Measurements from ENCODE around the gene RFNG. TPM values are rescaled to one million over a fixed set of nuclear protein-coding genes. Genes with fewer than 3 reads are reported as not detected.

Gene RFNG
- total and polyA plus RNA-seq, 2 of the 13 experiments (the other 11 are each of a cell fraction or from before 2014, with no cell fraction given) = 61.4 to 64.0 TPM

DNA sequence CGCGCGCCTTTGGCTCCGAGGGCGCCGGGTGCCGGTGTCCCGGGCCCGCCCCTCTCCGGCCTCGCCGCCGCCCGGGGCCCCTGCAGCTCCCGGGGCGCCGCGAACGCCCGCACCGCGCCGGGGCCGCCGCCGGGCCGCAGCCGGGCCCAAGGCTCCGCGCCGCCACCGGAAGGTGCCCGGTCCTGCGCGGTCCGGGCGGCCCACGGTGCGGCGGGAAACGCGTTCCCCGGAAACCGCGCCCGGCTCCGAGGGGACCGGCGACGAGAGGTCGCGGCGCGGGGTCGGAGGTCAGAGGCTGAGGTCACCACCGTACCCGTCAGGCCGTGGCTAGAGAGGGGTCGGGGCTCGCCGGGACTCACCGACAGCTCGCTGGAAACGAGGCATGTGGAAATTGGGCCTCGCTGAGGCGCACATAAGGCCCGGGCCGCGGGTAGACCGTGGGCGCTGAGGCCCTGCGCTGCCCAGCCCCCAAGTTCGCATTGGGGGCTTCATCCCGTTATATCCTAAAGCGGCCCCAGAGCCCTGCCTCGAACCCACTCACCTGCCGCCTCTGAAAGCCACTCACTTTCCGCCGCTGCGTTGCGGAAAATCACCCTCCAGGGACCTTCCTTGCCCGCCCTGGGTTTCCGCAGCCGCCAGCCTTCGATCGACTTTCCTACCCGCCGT lies 14.2 kb upstream of the RFNG start, which contains the start of gene DUS1L (continued):
- TF ChIP-seq THAP11 (CRISPR knock-in tag; IDR thresholded peaks at IDR 0.05) (peak; percentile 95), SRSF9 (IDR thresholded peaks at IDR 0.05; ENCODE audit: borderline replicate concordance, insufficient read depth, low read depth, low read length, poor library complexity, severe bottlenecking) (no peak), FOXA1 (IDR thresholded peaks at IDR 0.05) (no peak), FOXA1 (CRISPR knock-in tag; IDR thresholded peaks at IDR 0.05) (peak; percentile 71), HMG20B (CRISPR knock-in tag; conservative IDR thresholded peaks at IDR 0.05) (0 out of 2 replicates have a peak, but pooled peaks have one; percentile 61), ZNF224 (CRISPR knock-in tag; IDR thresholded peaks at IDR 0.05) (no peak; the same call in 1 of the 2 replicates), ZNF333 (CRISPR knock-in tag; IDR thresholded peaks at IDR 0.05; ENCODE audit: borderline replicate concordance) (no peak), ZBTB46 (CRISPR knock-in tag; IDR thresholded peaks at IDR 0.05; ENCODE audit: borderline replicate concordance) (0 out of 2 replicates have a peak, but pooled peaks have one; percentile 83), MTA1 (CRISPR knock-in tag; IDR thresholded peaks at IDR 0.05; ENCODE audit: borderline replicate concordance) (peak; percentile 90; the same call in 1 of the 2 replicates), NFIB (CRISPR knock-in tag; IDR thresholded peaks at IDR 0.05; ENCODE audit: borderline replicate concordance) (no peak), TAF15 (IDR thresholded peaks at IDR 0.05; ENCODE audit: low read depth, low read length, poor library complexity, severe bottlenecking) (no peak), SNAPC4 (CRISPR knock-in tag; IDR thresholded peaks at IDR 0.05) (no peak), GZF1 (CRISPR knock-in tag; IDR thresholded peaks at IDR 0.05) (no peak), ELF3 (CRISPR knock-in tag; IDR thresholded peaks at IDR 0.05) (peak; percentile 73)
- TF ChIP-seq, protein P1, sequence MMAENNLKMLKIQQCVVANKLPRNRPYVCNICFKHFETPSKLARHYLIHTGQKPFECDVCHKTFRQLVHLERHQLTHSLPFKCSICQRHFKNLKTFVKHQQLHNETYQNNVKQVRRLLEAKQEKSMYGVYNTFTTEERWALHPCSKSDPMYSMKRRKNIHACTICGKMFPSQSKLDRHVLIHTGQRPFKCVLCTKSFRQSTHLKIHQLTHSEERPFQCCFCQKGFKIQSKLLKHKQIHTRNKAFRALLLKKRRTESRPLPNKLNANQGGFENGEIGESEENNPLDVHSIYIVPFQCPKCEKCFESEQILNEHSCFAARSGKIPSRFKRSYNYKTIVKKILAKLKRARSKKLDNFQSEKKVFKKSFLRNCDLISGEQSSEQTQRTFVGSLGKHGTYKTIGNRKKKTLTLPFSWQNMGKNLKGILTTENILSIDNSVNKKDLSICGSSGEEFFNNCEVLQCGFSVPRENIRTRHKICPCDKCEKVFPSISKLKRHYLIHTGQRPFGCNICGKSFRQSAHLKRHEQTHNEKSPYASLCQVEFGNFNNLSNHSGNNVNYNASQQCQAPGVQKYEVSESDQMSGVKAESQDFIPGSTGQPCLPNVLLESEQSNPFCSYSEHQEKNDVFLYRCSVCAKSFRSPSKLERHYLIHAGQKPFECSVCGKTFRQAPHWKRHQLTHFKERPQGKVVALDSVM (CRISPR knock-in tag; IDR thresholded peaks at IDR 0.05) = peak; percentile 79
- TF ChIP-seq, protein P2, sequence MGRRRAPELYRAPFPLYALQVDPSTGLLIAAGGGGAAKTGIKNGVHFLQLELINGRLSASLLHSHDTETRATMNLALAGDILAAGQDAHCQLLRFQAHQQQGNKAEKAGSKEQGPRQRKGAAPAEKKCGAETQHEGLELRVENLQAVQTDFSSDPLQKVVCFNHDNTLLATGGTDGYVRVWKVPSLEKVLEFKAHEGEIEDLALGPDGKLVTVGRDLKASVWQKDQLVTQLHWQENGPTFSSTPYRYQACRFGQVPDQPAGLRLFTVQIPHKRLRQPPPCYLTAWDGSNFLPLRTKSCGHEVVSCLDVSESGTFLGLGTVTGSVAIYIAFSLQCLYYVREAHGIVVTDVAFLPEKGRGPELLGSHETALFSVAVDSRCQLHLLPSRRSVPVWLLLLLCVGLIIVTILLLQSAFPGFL (CRISPR knock-in tag; IDR thresholded peaks at IDR 0.05) = no peak
- TF ChIP-seq, protein P3, sequence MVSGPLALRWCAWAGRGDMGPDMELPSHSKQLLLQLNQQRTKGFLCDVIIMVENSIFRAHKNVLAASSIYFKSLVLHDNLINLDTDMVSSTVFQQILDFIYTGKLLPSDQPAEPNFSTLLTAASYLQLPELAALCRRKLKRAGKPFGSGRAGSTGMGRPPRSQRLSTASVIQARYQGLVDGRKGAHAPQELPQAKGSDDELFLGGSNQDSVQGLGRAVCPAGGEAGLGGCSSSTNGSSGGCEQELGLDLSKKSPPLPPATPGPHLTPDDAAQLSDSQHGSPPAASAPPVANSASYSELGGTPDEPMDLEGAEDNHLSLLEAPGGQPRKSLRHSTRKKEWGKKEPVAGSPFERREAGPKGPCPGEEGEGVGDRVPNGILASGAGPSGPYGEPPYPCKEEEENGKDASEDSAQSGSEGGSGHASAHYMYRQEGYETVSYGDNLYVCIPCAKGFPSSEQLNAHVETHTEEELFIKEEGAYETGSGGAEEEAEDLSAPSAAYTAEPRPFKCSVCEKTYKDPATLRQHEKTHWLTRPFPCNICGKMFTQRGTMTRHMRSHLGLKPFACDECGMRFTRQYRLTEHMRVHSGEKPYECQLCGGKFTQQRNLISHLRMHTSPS (CRISPR knock-in tag; IDR thresholded peaks at IDR 0.05; ENCODE audit: low read depth) = peak; percentile 49; the same call in 1 of the 2 replicates
